ENCODE data around the gene NRCAM. TPM values are rescaled to one million over a fixed set of nuclear protein-coding genes. Genes with fewer than 3 reads are reported as not detected.

The NRCAM gene
- total and polyA plus RNA-seq, 5 donors from 2014 or later, result 0.27 TPM; not detected in 4

GRCh38 chr7:108451296-108451848, 4.9 kb downstream of the NRCAM start:
- Histone ChIP-seq H3K9me3 (ENCODE audit: control insufficient read depth in 2 of 2, low read length in 2 of 2) (no peaks in the 10 kb centered on the region), H3K4me3 (ENCODE audit: low read depth, low read length) (no peak overlapping the region), H3K36me3 (ENCODE audit: control insufficient read depth, insufficient read depth, low read length) (no peaks in the 10 kb centered on the region), H3K27ac (ENCODE audit: insufficient read depth, low read length, poor library complexity, severe bottlenecking) (no peak overlapping the region), H3K27me3 (ENCODE audit: control insufficient read depth, insufficient read depth, low read length) (peaks cover 18% of the 10 kb centered on the region), H3K4me1 (ENCODE audit: control insufficient read depth, insufficient read depth, low read length, poor library complexity, severe bottlenecking) (peaks cover 10% of the 10 kb centered on the region)
- H3K36me3 Mint-ChIP-seq, result no peaks in the 10 kb centered on the region
- H3K27ac Mint-ChIP-seq, result no peak overlapping the region
- peaks cover 44% of the 10 kb centered on the region for H3K27me3 Mint-ChIP-seq
- H3K4me1 Mint-ChIP-seq, result peaks cover 0 to 3% (median 0%) of the 10 kb centered on the region in 4 donors
- DNase-seq (no peak), ATAC-seq (ENCODE audit: low read depth in 2 of 2) (no peak)
- H3K4me3 Mint-ChIP-seq, result no peak overlapping the region
- H3K9me3 Mint-ChIP-seq, result no peaks in the 10 kb centered on the region

- Histone ChIP-seq H3K27ac (ENCODE audit: insufficient read depth, low read length, poor library complexity, severe bottlenecking) (no peak overlapping the region), H3K4me3 (ENCODE audit: low read depth, low read length) (no peak overlapping the region), H3K27me3 (ENCODE audit: control insufficient read depth, insufficient read depth, low read length) (peaks cover 18% of the 10 kb centered on the region), H3K36me3 (ENCODE audit: control insufficient read depth, insufficient read depth, low read length) (no peaks in the 10 kb centered on the region), H3K4me1 (ENCODE audit: control insufficient read depth, insufficient read depth, low read length, poor library complexity, severe bottlenecking) (peaks cover 3% of the 10 kb centered on the region), H3K9me3 (ENCODE audit: control insufficient read depth in 2 of 2, low read length in 2 of 2) (no peaks in the 10 kb centered on the region)
- ATAC-seq (ENCODE audit: low read depth in 2 of 2), result no peak
- Mint-ChIP-seq H3K36me3 (no peaks in the 10 kb centered on the region), H3K9me3 (no peaks in the 10 kb centered on the region), H3K27me3 (peaks cover 44% of the 10 kb centered on the region), H3K4me1 (peaks cover 0 to 3% (median 0%) of the 10 kb centered on the region in 4 donors), H3K27ac (no peak overlapping the region), H3K4me3 (no peak overlapping the region)
- no peak for DNase-seq
These were observed 6.1 kb downstream of the NRCAM start for GRCh38 chr7:108450160-108450559.

- no peak overlapping the region for H3K27ac ChIP-seq (ENCODE audit: insufficient read depth, low read length, poor library complexity, severe bottlenecking)
- H3K9me3 ChIP-seq (ENCODE audit: control insufficient read depth in 2 of 2, low read length in 2 of 2), result no peaks in the 10 kb centered on the region
- H3K36me3 Mint-ChIP-seq, result no peaks in the 10 kb centered on the region
- H3K27ac Mint-ChIP-seq, result no peak overlapping the region
- H3K4me3 ChIP-seq (ENCODE audit: low read depth, low read length), result no peak overlapping the region
- no peaks in the 10 kb centered on the region for H3K9me3 Mint-ChIP-seq
- peaks cover 41% of the 10 kb centered on the region for H3K27me3 Mint-ChIP-seq
- no peak for DNase-seq
- no peak for ATAC-seq (ENCODE audit: low read depth in 2 of 2)
- H3K4me1 ChIP-seq (ENCODE audit: control insufficient read depth, insufficient read depth, low read length, poor library complexity, severe bottlenecking), result no peaks in the 10 kb centered on the region
- H3K4me3 Mint-ChIP-seq, result no peak overlapping the region
- peaks cover 18% of the 10 kb centered on the region for H3K27me3 ChIP-seq (ENCODE audit: control insufficient read depth, insufficient read depth, low read length)
- H3K4me1 Mint-ChIP-seq, result peaks cover 0 to under 1% (median 0%) of the 10 kb centered on the region in 4 donors
- no peaks in the 10 kb centered on the region for H3K36me3 ChIP-seq (ENCODE audit: control insufficient read depth, insufficient read depth, low read length)
These were observed 6.7 kb downstream of the NRCAM start for GRCh38 chr7:108449521-108449920.

- peaks cover 35% of the 10 kb centered on the region for H3K27me3 Mint-ChIP-seq
- H3K27ac Mint-ChIP-seq, result no peak overlapping the region
- H3K4me1 Mint-ChIP-seq, result no peaks in the 10 kb centered on the region
- no peaks in the 10 kb centered on the region for H3K9me3 Mint-ChIP-seq
- ATAC-seq (ENCODE audit: low read depth in 2 of 2), result no peak
- no peak for DNase-seq
- Histone ChIP-seq H3K4me3 (ENCODE audit: low read depth, low read length) (no peak overlapping the region), H3K27ac (ENCODE audit: insufficient read depth, low read length, poor library complexity, severe bottlenecking) (no peak overlapping the region), H3K9me3 (ENCODE audit: control insufficient read depth in 2 of 2, low read length in 2 of 2) (no peaks in the 10 kb centered on the region), H3K36me3 (ENCODE audit: control insufficient read depth, insufficient read depth, low read length) (no peaks in the 10 kb centered on the region), H3K4me1 (ENCODE audit: control insufficient read depth, insufficient read depth, low read length, poor library complexity, severe bottlenecking) (no peaks in the 10 kb centered on the region), H3K27me3 (ENCODE audit: control insufficient read depth, insufficient read depth, low read length) (peaks cover 11% of the 10 kb centered on the region)
- no peak overlapping the region for H3K4me3 Mint-ChIP-seq
- no peaks in the 10 kb centered on the region for H3K36me3 Mint-ChIP-seq
These were observed 7.4 kb downstream of the NRCAM start for GRCh38 chr7:108448584-108449505.

GRCh38 chr7:108442039-108442568, 14.1 kb downstream of the NRCAM start:
- no peaks in the 10 kb centered on the region for H3K36me3 Mint-ChIP-seq
- H3K4me3 ChIP-seq (ENCODE audit: low read depth, low read length), result no peak overlapping the region
- peak in 1 of 3 donors; percentile 4 for DNase-seq
- peaks cover 11% of the 10 kb centered on the region for H3K27me3 Mint-ChIP-seq
- H3K27ac Mint-ChIP-seq, result no peak overlapping the region
- no peaks in the 10 kb centered on the region for H3K4me1 ChIP-seq (ENCODE audit: control insufficient read depth, insufficient read depth, low read length, poor library complexity, severe bottlenecking)
- ATAC-seq (ENCODE audit: low read depth in 2 of 2), result no peak
- H3K9me3 ChIP-seq (ENCODE audit: control insufficient read depth in 2 of 2, low read length in 2 of 2), result no peaks in the 10 kb centered on the region
- no peaks in the 10 kb centered on the region for H3K36me3 ChIP-seq (ENCODE audit: control insufficient read depth, insufficient read depth, low read length)
- peaks cover 2% of the 10 kb centered on the region for H3K27me3 ChIP-seq (ENCODE audit: control insufficient read depth, insufficient read depth, low read length)
- H3K4me1 Mint-ChIP-seq, result no peaks in the 10 kb centered on the region
- H3K4me3 Mint-ChIP-seq, result no peak overlapping the region
- no peak overlapping the region for H3K27ac ChIP-seq (ENCODE audit: insufficient read depth, low read length, poor library complexity, severe bottlenecking)
- H3K9me3 Mint-ChIP-seq, result no peaks in the 10 kb centered on the region

GRCh38 chr7:108441392-108441955, 14.8 kb downstream of the NRCAM start:
- H3K4me3 ChIP-seq (ENCODE audit: low read depth, low read length), result no peak overlapping the region
- Mint-ChIP-seq H3K4me1 (no peaks in the 10 kb centered on the region), H3K9me3 (peaks cover 0 to 4% (median 0%) of the 10 kb centered on the region in 7 donors), H3K4me3 (no peak overlapping the region), H3K36me3 (no peaks in the 10 kb centered on the region), H3K27ac (no peak overlapping the region), H3K27me3 (peaks cover 5% of the 10 kb centered on the region)
- no peaks in the 10 kb centered on the region for H3K36me3 ChIP-seq (ENCODE audit: control insufficient read depth, insufficient read depth, low read length)
- DNase-seq (no peak), ATAC-seq (ENCODE audit: low read depth in 2 of 2) (no peak)
- H3K9me3 ChIP-seq (ENCODE audit: control insufficient read depth in 2 of 2, low read length in 2 of 2), result no peaks in the 10 kb centered on the region
- H3K27me3 ChIP-seq (ENCODE audit: control insufficient read depth, insufficient read depth, low read length), result peaks cover 2% of the 10 kb centered on the region
- no peak overlapping the region for H3K27ac ChIP-seq (ENCODE audit: insufficient read depth, low read length, poor library complexity, severe bottlenecking)
- H3K4me1 ChIP-seq (ENCODE audit: control insufficient read depth, insufficient read depth, low read length, poor library complexity, severe bottlenecking), result no peaks in the 10 kb centered on the region

GRCh38 chr7:108440613-108441012, 15.6 kb downstream of the NRCAM start:
- no peak for DNase-seq
- H3K27ac Mint-ChIP-seq, result no peak overlapping the region
- H3K27ac ChIP-seq (ENCODE audit: insufficient read depth, low read length, poor library complexity, severe bottlenecking), result no peak overlapping the region
- no peaks in the 10 kb centered on the region for H3K4me1 Mint-ChIP-seq
- H3K27me3 ChIP-seq (ENCODE audit: control insufficient read depth, insufficient read depth, low read length), result peaks cover 2% of the 10 kb centered on the region
- H3K36me3 ChIP-seq (ENCODE audit: control insufficient read depth, insufficient read depth, low read length), result no peaks in the 10 kb centered on the region
- no peak overlapping the region for H3K4me3 ChIP-seq (ENCODE audit: low read depth, low read length)
- no peaks in the 10 kb centered on the region for H3K4me1 ChIP-seq (ENCODE audit: control insufficient read depth, insufficient read depth, low read length, poor library complexity, severe bottlenecking)
- H3K27me3 Mint-ChIP-seq, result peaks cover 4% of the 10 kb centered on the region
- no peaks in the 10 kb centered on the region for H3K36me3 Mint-ChIP-seq
- ATAC-seq (ENCODE audit: low read depth in 2 of 2), result no peak
- no peaks in the 10 kb centered on the region for H3K9me3 ChIP-seq (ENCODE audit: control insufficient read depth in 2 of 2, low read length in 2 of 2)
- no peak overlapping the region for H3K4me3 Mint-ChIP-seq
- H3K9me3 Mint-ChIP-seq, result peaks cover 0 to 4% (median 0%) of the 10 kb centered on the region in 7 donors
